DOHH2 (cell line): ENCODE data around the gene SRPX.

Experiments
- H3F3A ChIP-seq: fragments of 200-600 bp; sonication (generic), shearing (Covaris generic); 2 replicates; pipeline ENCODE4 v1.6.0; 2016; ENCODE audit warnings: antibody characterized with exemption, mild to moderate bottlenecking; ENCODE audit not compliant: control insufficient read depth, insufficient read depth
- H3K27ac ChIP-seq: fragments of 200-600 bp; sonication (generic); 2 replicates; pipeline ENCODE4 v1.5.1; 2014; ENCODE audit warnings: low read depth, mild to moderate bottlenecking, low read length, moderate library complexity
- H3K27me3 ChIP-seq: fragments of 200-600 bp; sonication (generic); 2 replicates; pipeline ENCODE4 v1.6.1; 2014; ENCODE audit warnings: mild to moderate bottlenecking, low read length, mixed read lengths; ENCODE audit not compliant: control insufficient read depth
- H3K36me3 ChIP-seq: fragments of 200-600 bp; sonication (generic); 2 replicates; pipeline ENCODE4 v1.6.1; 2014; ENCODE audit warnings: mild to moderate bottlenecking, low read length, moderate library complexity, mixed read lengths; ENCODE audit not compliant: control insufficient read depth
- H3K4me1 ChIP-seq: fragments of 200-600 bp; sonication (generic); 2 replicates; pipeline ENCODE4 v1.6.1; 2014; ENCODE audit warnings: mild to moderate bottlenecking, low read length, mixed read lengths; ENCODE audit not compliant: control insufficient read depth
- H3K4me2 ChIP-seq: fragments of 200-600 bp; sonication (generic); 2 replicates; pipeline ENCODE4 v1.6.0; 2014; ENCODE audit warnings: mild to moderate bottlenecking, low read length, moderate library complexity
- H3K4me3 ChIP-seq: fragments of 200-600 bp; sonication (generic); 2 replicates; pipeline ENCODE4 v1.5.1; 2014; ENCODE audit warnings: mild to moderate bottlenecking, low read length, mixed read lengths
- H3K79me2 ChIP-seq: fragments of 200-600 bp; sonication (generic); 2 replicates; pipeline ENCODE4 v1.6.1; 2014; ENCODE audit warnings: mild to moderate bottlenecking, low read length, mixed read lengths; ENCODE audit not compliant: control insufficient read depth
- H3K9me2 ChIP-seq: fragments of 200-600 bp; sonication (generic); replicated peaks from 2 replicates; pipeline ENCODE4 v1.6.1; 2014; ENCODE audit warnings: mild to moderate bottlenecking, low read length, mixed read lengths; ENCODE audit not compliant: control insufficient read depth
- H3K9me3 ChIP-seq: fragments of 200-600 bp; sonication (generic); 2 replicates; pipeline ENCODE4 v1.6.1; 2014; ENCODE audit warnings: antibody characterized with exemption, low read length, mixed read lengths; ENCODE audit not compliant: control insufficient read depth, insufficient read depth
- H4K20me1 ChIP-seq: fragments of 200-600 bp; sonication (generic); 2 replicates; pipeline ENCODE4 v1.6.0; 2014; ENCODE audit warnings: low read depth, mild to moderate bottlenecking, antibody characterized with exemption, low read length, moderate library complexity; ENCODE audit not compliant: control insufficient read depth, insufficient read depth
- EZH2phosphoT487 ChIP-seq: fragments of 200-600 bp; sonication (generic); IDR thresholded peaks from 2 replicates; pipeline ENCODE4 v1.6.1; 2017; ENCODE audit warnings: borderline replicate concordance, mild to moderate bottlenecking, antibody characterized with exemption, low read length, moderate library complexity, mixed read lengths
- TF ChIP-seq, protein P1 (sequence below): fragments of 200-600 bp; sonication (generic); IDR thresholded peaks from one replicate; pipeline ENCODE4 v1.5.1; 2014; ENCODE audit warnings: antibody characterized with exemption, mild to moderate bottlenecking, low read depth, low read length; ENCODE audit not compliant: poor library complexity, severe bottlenecking

The SRPX gene

DNA sequence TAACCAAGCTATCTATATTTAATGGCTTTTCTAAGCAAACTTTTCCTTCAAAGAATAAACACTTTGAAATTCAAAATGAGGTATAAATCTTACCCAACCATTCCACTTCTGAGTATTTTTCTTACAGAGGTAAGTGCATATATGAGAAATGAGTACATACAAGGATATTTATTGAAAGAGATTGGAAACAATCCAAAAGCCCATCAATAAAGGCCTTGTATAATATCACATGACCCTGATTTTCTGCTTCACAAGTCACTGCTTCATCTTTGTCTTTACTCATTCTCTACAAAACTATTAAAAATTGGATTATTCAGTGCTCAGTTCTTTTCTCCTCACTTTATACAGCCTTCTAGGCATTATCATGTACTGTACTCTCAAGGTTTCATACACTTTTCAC lies 91.3 kb downstream of the SRPX start:
- H3K36me3 ChIP-seq, result no peaks in the 10 kb centered on the region
- TF ChIP-seq, protein P1, sequence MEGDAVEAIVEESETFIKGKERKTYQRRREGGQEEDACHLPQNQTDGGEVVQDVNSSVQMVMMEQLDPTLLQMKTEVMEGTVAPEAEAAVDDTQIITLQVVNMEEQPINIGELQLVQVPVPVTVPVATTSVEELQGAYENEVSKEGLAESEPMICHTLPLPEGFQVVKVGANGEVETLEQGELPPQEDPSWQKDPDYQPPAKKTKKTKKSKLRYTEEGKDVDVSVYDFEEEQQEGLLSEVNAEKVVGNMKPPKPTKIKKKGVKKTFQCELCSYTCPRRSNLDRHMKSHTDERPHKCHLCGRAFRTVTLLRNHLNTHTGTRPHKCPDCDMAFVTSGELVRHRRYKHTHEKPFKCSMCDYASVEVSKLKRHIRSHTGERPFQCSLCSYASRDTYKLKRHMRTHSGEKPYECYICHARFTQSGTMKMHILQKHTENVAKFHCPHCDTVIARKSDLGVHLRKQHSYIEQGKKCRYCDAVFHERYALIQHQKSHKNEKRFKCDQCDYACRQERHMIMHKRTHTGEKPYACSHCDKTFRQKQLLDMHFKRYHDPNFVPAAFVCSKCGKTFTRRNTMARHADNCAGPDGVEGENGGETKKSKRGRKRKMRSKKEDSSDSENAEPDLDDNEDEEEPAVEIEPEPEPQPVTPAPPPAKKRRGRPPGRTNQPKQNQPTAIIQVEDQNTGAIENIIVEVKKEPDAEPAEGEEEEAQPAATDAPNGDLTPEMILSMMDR, result no peak
- no peak for TF ChIP-seq EZH2phosphoT487
- H3K79me2 ChIP-seq, result no peaks in the 10 kb centered on the region
- H3K27ac ChIP-seq, result no peak overlapping the region
- H3K27me3 ChIP-seq, result no peaks in the 10 kb centered on the region
- H3K4me2 ChIP-seq, result no peak overlapping the region
- H3K9me2 ChIP-seq, result no peaks in the 10 kb centered on the region
- H3F3A ChIP-seq, result no peaks in the 10 kb centered on the region
- no peak overlapping the region for H3K4me3 ChIP-seq
- no peaks in the 10 kb centered on the region for H3K9me3 ChIP-seq
- no peaks in the 10 kb centered on the region for H3K4me1 ChIP-seq
- H4K20me1 ChIP-seq, result no peaks in the 10 kb centered on the region

- Histone ChIP-seq H3F3A (no peaks in the 10 kb centered on the region), H3K9me2 (no peaks in the 10 kb centered on the region), H4K20me1 (no peaks in the 10 kb centered on the region), H3K9me3 (no peaks in the 10 kb centered on the region), H3K27me3 (no peaks in the 10 kb centered on the region), H3K4me1 (no peaks in the 10 kb centered on the region), H3K4me3 (no peak overlapping the region), H3K27ac (no peak overlapping the region), H3K79me2 (no peaks in the 10 kb centered on the region), H3K4me2 (no peak overlapping the region), H3K36me3 (no peaks in the 10 kb centered on the region)
- TF ChIP-seq, protein P1, result no peak
- TF ChIP-seq EZH2phosphoT487, result no peak
Observed at GRCh38 chrX:38127961-38128360, 92.7 kb downstream of the SRPX start.

- H3K27ac ChIP-seq, result no peak overlapping the region
- no peaks in the 10 kb centered on the region for H4K20me1 ChIP-seq
- H3K9me3 ChIP-seq, result no peaks in the 10 kb centered on the region
- H3K4me2 ChIP-seq, result no peak overlapping the region
- H3F3A ChIP-seq, result no peaks in the 10 kb centered on the region
- no peaks in the 10 kb centered on the region for H3K79me2 ChIP-seq
- H3K4me1 ChIP-seq, result no peaks in the 10 kb centered on the region
- H3K4me3 ChIP-seq, result no peak overlapping the region
- TF ChIP-seq, protein P1, result no peak
- TF ChIP-seq EZH2phosphoT487, result no peak
- no peaks in the 10 kb centered on the region for H3K9me2 ChIP-seq
- H3K36me3 ChIP-seq, result no peaks in the 10 kb centered on the region
- no peaks in the 10 kb centered on the region for H3K27me3 ChIP-seq
Observed at GRCh38 chrX:38126179-38126578, 94.5 kb downstream of the SRPX start.

DNA sequence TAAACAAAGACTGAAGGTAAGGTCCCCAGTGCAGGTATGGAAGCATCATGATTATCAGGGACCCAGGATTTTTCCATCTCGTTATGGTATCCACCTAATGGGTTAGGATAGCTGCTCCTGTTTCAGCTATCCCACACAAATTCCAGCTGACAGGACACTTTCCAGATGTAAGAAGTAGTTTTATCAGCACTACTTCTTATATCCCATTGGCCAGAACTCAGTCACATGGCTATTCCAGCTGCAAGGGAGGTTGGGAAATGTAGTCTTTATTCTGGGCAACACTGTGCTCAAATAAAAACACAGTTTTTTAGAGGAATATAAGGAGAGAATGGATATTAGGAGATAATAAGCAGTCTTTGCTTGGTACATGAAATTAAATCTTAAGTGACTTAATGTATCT lies 96.7 kb downstream of the SRPX start:
- H3K4me3 ChIP-seq, result no peak overlapping the region
- H3K4me2 ChIP-seq, result no peak overlapping the region

More for the DNA sequence above, 96.7 kb downstream of the SRPX start:
- TF ChIP-seq, protein P1, result no peak
- H3K27me3 ChIP-seq, result no peaks in the 10 kb centered on the region
- no peaks in the 10 kb centered on the region for H3K79me2 ChIP-seq
- H3K9me2 ChIP-seq, result no peaks in the 10 kb centered on the region
- H3K9me3 ChIP-seq, result no peaks in the 10 kb centered on the region
- no peaks in the 10 kb centered on the region for H3K4me1 ChIP-seq
- H4K20me1 ChIP-seq, result no peaks in the 10 kb centered on the region
- no peak overlapping the region for H3K27ac ChIP-seq
- H3K36me3 ChIP-seq, result no peaks in the 10 kb centered on the region
- H3F3A ChIP-seq, result no peaks in the 10 kb centered on the region
